Caco-2 (cell line): ENCODE measurements around the gene LOX. TPM values are rescaled to one million over a fixed set of nuclear protein-coding genes. Genes with fewer than 3 reads are reported as not detected.

Source experiments
- BruUV-seq: library from RNA; stranded (reverse); fragments of 400-500 nt; replicated peaks from 2 replicates; lab custom pipeline; 2021; lab: Mats Ljungman, UMichigan
- CTCF ChIA-PET: fragments of 300-600 bp; sonication (Branson Sonifier 250); formaldehyde crosslinking; loops from one replicate; lab custom pipeline; 2022; ENCODE audit warnings: antibody characterized with exemption; lab: Charles Lee
- POLR2A ChIA-PET: fragments of 300-600 bp; sonication (Branson Sonifier 250); formaldehyde crosslinking; loops from one replicate; lab custom pipeline; 2022; ENCODE audit warnings: antibody characterized with exemption; lab: Charles Lee
- DNase-seq, 2 experiments: peaks; one replicate each; pipeline versions ENCODE4 v3.0.0 to v3.0.0-alpha.2; 2020 to 2022
- H3K27me3 ChIP-seq: replicated peaks from 2 replicates; pipeline ENCODE4 v1.6.0; 2011; ENCODE audit warnings: low read length; ENCODE audit not compliant: control insufficient read depth, insufficient read depth
- H3K36me3 ChIP-seq: 2 replicates; pipeline ENCODE4 v1.5.1; 2011; ENCODE audit warnings: low read length; ENCODE audit not compliant: control insufficient read depth, insufficient read depth
- H3K4me1 ChIP-seq: fragments of 250-450 bp; sonication (Bioruptor Pico); 2 replicates; pipeline ENCODE4 v1.5.1; 2020; ENCODE audit warnings: mild to moderate bottlenecking
- H3K4me3 ChIP-seq: 2 replicates; pipeline ENCODE4 v1.5.1; 2011; ENCODE audit warnings: low read depth, mild to moderate bottlenecking, control low read depth, low read length
- H3K9me3 ChIP-seq: fragments of 250-450 bp; sonication (Bioruptor Pico); 2 replicates; pipeline ENCODE4 v1.5.1; 2020; ENCODE audit warnings: mild to moderate bottlenecking, moderate library complexity
- H3K27ac Mint-ChIP-seq: one replicate; pipeline ENCODE4 v1.8.0; 2022; ENCODE audit warnings: mixed read lengths; ENCODE audit not compliant: unreplicated experiment
- H3K27me3 Mint-ChIP-seq: one replicate; pipeline ENCODE4 v1.8.0; 2022; ENCODE audit warnings: mixed read lengths; ENCODE audit not compliant: insufficient read depth, unreplicated experiment
- H3K36me3 Mint-ChIP-seq: one replicate; pipeline ENCODE4 v1.8.0; 2022; ENCODE audit warnings: mild to moderate bottlenecking, mixed read lengths; ENCODE audit not compliant: insufficient read depth, unreplicated experiment
- H3K4me1 Mint-ChIP-seq: one replicate; pipeline ENCODE4 v1.8.0; 2022; ENCODE audit warnings: low read depth, mixed read lengths; ENCODE audit not compliant: unreplicated experiment
- H3K4me3 Mint-ChIP-seq: one replicate; pipeline ENCODE4 v1.8.0; 2022; ENCODE audit warnings: mild to moderate bottlenecking, moderate library complexity, mixed read lengths; ENCODE audit not compliant: unreplicated experiment
- H3K9me3 Mint-ChIP-seq: one replicate; pipeline ENCODE4 v1.8.0; 2022; ENCODE audit warnings: mixed read lengths; ENCODE audit not compliant: unreplicated experiment
- intact Hi-C: fragments of 100-400 bp; cut with micrococcal nuclease; formaldehyde crosslinking; loops from one replicate; pipeline ENCODE4 v1.10.0; 2022; ENCODE audit not compliant: unreplicated experiment
- total RNA-seq: library from RNA; stranded (reverse); gene quantifications from 2 replicates; pipeline ENCODE4 v1.2.3, GENCODE V29; 2022
- TF ChIP-seq, protein P1 (sequence below), 2 experiments: fragments of 200-600 bp in 1 of 2; IDR thresholded peaks; 1 replicate in 1 of 2; 2 replicates in 1 of 2; pipeline versions ENCODE4 v1.5.1 to v1.8.0; 2011 to 2022; ENCODE audit warnings: antibody characterized with exemption in 1 of 2, control low read depth in 1 of 2, inconsistent platforms in 1 of 2, low read depth in 1 of 2, low read length in 1 of 2, mild to moderate bottlenecking in 1 of 2, moderate library complexity in 1 of 2; ENCODE audit not compliant: insufficient read depth in 1 of 2, severe bottlenecking in 1 of 2, unreplicated experiment in 1 of 2

The LOX gene
- total RNA-seq, 1 experiment from 2014 or later: 4.9 TPM

DNA sequence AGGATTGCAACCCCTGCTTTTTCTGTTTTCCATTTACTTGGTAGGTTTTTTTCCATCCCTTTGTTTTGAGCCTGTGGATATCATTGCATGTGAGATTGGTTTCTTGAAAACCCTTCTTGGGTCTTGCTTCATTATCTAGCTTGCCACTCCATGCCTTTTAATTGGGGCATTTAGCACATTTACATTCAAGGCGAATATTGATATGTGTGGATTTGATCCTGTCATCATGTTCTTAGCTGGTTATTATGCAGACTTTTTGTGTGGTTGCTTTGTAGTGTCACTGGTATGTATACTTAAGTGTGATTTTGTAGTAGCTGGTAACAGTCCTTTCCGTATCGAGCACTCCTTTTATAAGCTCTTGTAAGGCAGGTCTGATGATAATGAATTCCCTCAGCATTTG is 26.5 kb downstream of the LOX start:
- Histone ChIP-seq H3K27me3 (no peaks in the 10 kb centered on the region), H3K4me3 (no peak overlapping the region), H3K9me3 (no peaks in the 10 kb centered on the region), H3K4me1 (no peaks in the 10 kb centered on the region), H3K36me3 (no peaks in the 10 kb centered on the region)
- TF ChIP-seq, protein P1, sequence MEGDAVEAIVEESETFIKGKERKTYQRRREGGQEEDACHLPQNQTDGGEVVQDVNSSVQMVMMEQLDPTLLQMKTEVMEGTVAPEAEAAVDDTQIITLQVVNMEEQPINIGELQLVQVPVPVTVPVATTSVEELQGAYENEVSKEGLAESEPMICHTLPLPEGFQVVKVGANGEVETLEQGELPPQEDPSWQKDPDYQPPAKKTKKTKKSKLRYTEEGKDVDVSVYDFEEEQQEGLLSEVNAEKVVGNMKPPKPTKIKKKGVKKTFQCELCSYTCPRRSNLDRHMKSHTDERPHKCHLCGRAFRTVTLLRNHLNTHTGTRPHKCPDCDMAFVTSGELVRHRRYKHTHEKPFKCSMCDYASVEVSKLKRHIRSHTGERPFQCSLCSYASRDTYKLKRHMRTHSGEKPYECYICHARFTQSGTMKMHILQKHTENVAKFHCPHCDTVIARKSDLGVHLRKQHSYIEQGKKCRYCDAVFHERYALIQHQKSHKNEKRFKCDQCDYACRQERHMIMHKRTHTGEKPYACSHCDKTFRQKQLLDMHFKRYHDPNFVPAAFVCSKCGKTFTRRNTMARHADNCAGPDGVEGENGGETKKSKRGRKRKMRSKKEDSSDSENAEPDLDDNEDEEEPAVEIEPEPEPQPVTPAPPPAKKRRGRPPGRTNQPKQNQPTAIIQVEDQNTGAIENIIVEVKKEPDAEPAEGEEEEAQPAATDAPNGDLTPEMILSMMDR (IDR thresholded peaks at IDR 0.05; ENCODE audit: insufficient read depth in 1 of 2, low read depth in 1 of 2, low read length in 1 of 2, severe bottlenecking in 1 of 2, unreplicated experiment in 1 of 2): no peak
- no peaks in the 10 kb centered on the region for H3K9me3 Mint-ChIP-seq
- CTCF ChIA-PET: no interaction called here
- no peaks in the 10 kb centered on the region for H3K27me3 Mint-ChIP-seq
- H3K4me3 Mint-ChIP-seq: no peak overlapping the region
- intact Hi-C loops: no loop called here
- DNase-seq: no peak
- BruUV-seq: no TSS peak
- no peak overlapping the region for H3K27ac Mint-ChIP-seq
- no peaks in the 10 kb centered on the region for H3K4me1 Mint-ChIP-seq
- POLR2A ChIA-PET: no interaction called here
- no peaks in the 10 kb centered on the region for H3K36me3 Mint-ChIP-seq

DNA sequence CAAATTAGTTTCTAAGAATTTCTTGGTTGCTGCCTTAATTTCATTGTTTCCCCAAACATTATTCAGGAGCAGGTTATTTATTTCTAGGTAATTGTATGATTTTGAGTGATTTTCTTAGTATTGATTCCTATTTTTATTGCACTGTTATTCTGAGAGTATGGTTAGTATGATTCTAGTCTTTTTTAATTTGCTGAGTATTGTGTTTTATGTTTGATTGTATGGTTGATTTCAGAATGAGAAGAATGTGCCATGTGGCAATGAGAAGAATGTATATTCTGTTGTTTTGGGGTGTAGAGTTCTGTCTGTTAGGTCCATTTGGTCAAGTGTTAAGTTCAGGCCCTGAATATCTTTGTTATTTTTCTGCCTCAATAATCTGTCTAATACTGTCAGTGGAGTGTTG is 27.1 kb downstream of the LOX start:
- ChIA-PET CTCF (no interaction called here), POLR2A (no interaction called here)
- Histone ChIP-seq H3K27me3 (no peaks in the 10 kb centered on the region), H3K4me1 (no peaks in the 10 kb centered on the region), H3K9me3 (no peaks in the 10 kb centered on the region), H3K36me3 (no peaks in the 10 kb centered on the region), H3K4me3 (no peak overlapping the region)
- H3K36me3 Mint-ChIP-seq: no peaks in the 10 kb centered on the region
- TF ChIP-seq, protein P1 (IDR thresholded peaks at IDR 0.05; ENCODE audit: insufficient read depth in 1 of 2, low read depth in 1 of 2, low read length in 1 of 2, severe bottlenecking in 1 of 2, unreplicated experiment in 1 of 2): no peak
- no peaks in the 10 kb centered on the region for H3K4me1 Mint-ChIP-seq
- no peak overlapping the region for H3K27ac Mint-ChIP-seq
- no peak for DNase-seq
- no peak overlapping the region for H3K4me3 Mint-ChIP-seq
- no TSS peak for BruUV-seq
- intact Hi-C loops: no loop called here
- no peaks in the 10 kb centered on the region for H3K9me3 Mint-ChIP-seq
- H3K27me3 Mint-ChIP-seq: no peaks in the 10 kb centered on the region

DNA sequence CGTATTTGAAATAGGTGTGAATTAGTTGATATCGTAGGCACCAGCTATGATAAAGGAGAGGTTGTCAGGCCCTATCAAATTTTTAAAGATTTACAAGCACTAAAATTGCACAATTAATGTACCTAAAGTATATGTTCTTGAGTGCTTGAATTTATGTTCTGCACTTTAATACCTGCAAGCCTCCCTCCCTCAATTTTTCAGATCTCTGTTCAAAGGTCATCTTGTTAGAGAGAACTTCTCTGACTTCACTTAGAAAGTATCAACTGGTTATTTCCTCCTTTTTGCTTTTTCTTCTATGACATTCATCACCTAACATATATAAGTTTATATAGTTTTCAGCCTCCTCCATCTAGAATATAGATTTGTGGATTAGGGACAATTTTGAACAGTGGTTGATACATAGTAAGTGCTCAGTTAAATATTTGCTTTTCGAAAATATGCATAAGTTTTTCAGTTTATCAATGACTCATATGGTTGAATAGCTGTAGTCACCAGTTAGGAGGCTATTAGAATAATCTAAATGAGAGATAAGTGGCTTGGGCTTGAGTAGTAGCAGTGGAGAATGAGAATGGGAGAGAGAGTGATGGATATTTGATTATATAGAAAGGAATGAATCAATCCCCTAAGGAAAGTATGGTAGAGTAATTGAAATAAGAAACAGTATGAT is 37.3 kb downstream of the LOX start:
- Histone ChIP-seq H3K9me3 (peaks cover 3% of the 10 kb centered on the region; the same call in 1 of the 2 replicates), H3K4me1 (peaks cover 49% of the 10 kb centered on the region), H3K36me3 (no peaks in the 10 kb centered on the region), H3K4me3 (no peak overlapping the region), H3K27me3 (no peaks in the 10 kb centered on the region)
- Mint-ChIP-seq H3K4me3 (no peak overlapping the region), H3K27ac (no peak overlapping the region), H3K36me3 (peaks cover 16% of the 10 kb centered on the region), H3K4me1 (peaks cover 45% of the 10 kb centered on the region), H3K27me3 (no peaks in the 10 kb centered on the region), H3K9me3 (peaks cover 7% of the 10 kb centered on the region)
- TF ChIP-seq, protein P1 (IDR thresholded peaks at IDR 0.05; ENCODE audit: insufficient read depth in 1 of 2, low read depth in 1 of 2, low read length in 1 of 2, severe bottlenecking in 1 of 2, unreplicated experiment in 1 of 2): no peak
- ChIA-PET POLR2A (no interaction called here), CTCF (no interaction called here)
- DNase-seq: no peak
- BruUV-seq: no TSS peak
- intact Hi-C loops: no loop called here
